Lung (tissue), 12 donors: ENCODE results near the gene RBM20. TPM values are rescaled to one million over a fixed set of nuclear protein-coding genes. Genes with fewer than 3 reads are reported as not detected.

Experiments used
- ATAC-seq: fragments of 200-7000 bp; cut with Tn5 transposase; one replicate; pipeline ENCODE4 v1.9.1; 2020; ENCODE audit warnings: moderate number of reproducible peaks; ENCODE audit not compliant: insufficient read depth, low FRiP score
- DNase-seq, 3 donors: peaks; one replicate each; pipeline ENCODE4 v3.0.0-alpha.2; 2013 to 2017
- H3K27ac ChIP-seq, 2 donors: one replicate each; pipeline ENCODE4 v1.5.1; 2013; ENCODE audit warnings: mild to moderate bottlenecking in 2 of 2, moderate library complexity in 2 of 2, control low read depth in 1 of 2, inconsistent platforms in 1 of 2, low read depth in 1 of 2, low read length in 1 of 2
- H3K27me3 ChIP-seq, 3 donors: one replicate each; pipeline ENCODE4 v1.5.1; 2013; ENCODE audit warnings: low read length in 2 of 3; ENCODE audit not compliant: control insufficient read depth in 3 of 3, insufficient read depth in 3 of 3
- H3K36me3 ChIP-seq, 4 donors: one replicate each; pipeline ENCODE4 v1.5.1; 2013; ENCODE audit warnings: low read length in 4 of 4, mild to moderate bottlenecking in 1 of 4, moderate library complexity in 1 of 4; ENCODE audit not compliant: control insufficient read depth in 4 of 4, insufficient read depth in 4 of 4
- H3K4me1 ChIP-seq, 5 donors: one replicate each; pipeline ENCODE4 v1.5.1; 2013; ENCODE audit warnings: low read length in 5 of 5, mild to moderate bottlenecking in 2 of 5, moderate library complexity in 1 of 5; ENCODE audit not compliant: control insufficient read depth in 5 of 5, insufficient read depth in 5 of 5
- H3K4me3 ChIP-seq: one replicate; pipeline ENCODE4 v1.5.1; 2013; ENCODE audit warnings: mild to moderate bottlenecking, control low read depth, moderate library complexity
- H3K9ac ChIP-seq, 2 donors: one replicate each; pipeline ENCODE4 v1.5.1; 2013; ENCODE audit warnings: low read length in 2 of 2, control low read depth in 1 of 2; ENCODE audit not compliant: insufficient read depth in 1 of 2
- H3K9me3 ChIP-seq, 4 donors: one replicate each; pipeline ENCODE4 v1.5.1; 2013; ENCODE audit warnings: low read length in 3 of 4, mild to moderate bottlenecking in 1 of 4, moderate library complexity in 1 of 4; ENCODE audit not compliant: control insufficient read depth in 4 of 4, insufficient read depth in 3 of 4
- WGBS, 2 donors: extraction: QIAGEN DNeasy Blood & Tissue Kit; methylation state at CpG; one replicate each; pipeline ENCODE4 v1.1.7; 2013; 5-methylcytosine and 5-hydroxymethylcytosine counted together
- polyA plus RNA-seq, 2 donors: library from polyadenylated mRNA; stranded (reverse); fragments of 200-250 nt; gene quantifications; one replicate each; pipeline ENCODE4 v1.2.1, GENCODE V29; 2013
- total RNA-seq, 2 donors: library from RNA; depleted of rRNA in 1 of 2; stranded (reverse); fragments of >200 nt in 1 of 2; gene quantifications; one replicate each; pipeline ENCODE4 v1.2.1, GENCODE V29; 2014 to 2021
- TF ChIP-seq, protein P1 (sequence below): IDR thresholded peaks from 2 replicates; pipeline ENCODE4 v1.5.1; 2012; ENCODE audit warnings: mild to moderate bottlenecking; ENCODE audit errors: control extremely low read depth, extremely low read depth
- donor health status: control.
- donor health status: control.
- donor health status: Bipolar disorder and iron deficiency.
- donor health status: healthy.
- donor health status: DM: yes; HTN: yes; CAD: no.

Gene RBM20
- total and polyA plus RNA-seq, 4 donors: 0.25 to 3.3 (median 0.66) TPM

DNA sequence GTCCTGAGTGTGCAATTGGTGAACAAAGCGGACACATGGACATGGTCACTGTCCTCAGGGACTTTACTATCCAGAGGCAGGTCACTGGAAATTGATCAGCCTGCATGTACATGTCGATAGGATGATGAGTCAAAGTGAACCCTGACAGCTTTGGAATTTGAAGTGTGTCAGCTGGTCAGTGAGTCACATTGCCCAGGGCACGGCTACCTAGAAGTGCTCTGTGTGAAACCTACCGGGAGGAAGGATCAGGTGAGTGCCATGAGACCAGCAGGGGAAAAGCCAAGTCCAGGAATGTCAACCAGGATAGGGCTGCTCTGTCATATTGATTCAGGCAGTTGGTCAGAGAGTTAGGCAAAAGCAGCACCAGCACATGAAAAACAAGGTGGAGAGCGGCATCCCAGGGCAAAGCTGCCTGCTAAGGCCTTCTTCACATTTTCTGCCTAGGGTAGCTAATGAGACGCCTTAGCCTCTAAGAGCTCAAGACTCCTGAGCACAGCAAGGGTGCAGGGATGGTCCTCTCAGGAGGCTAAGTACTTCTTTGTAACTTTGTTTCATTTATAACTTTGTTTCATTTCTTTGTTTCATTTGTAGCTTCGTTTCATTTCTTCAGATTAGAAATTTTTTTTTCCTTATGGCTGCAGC lies 208.2 kb downstream of the RBM20 start:
- 67 to 73% methylated on average over 7 of the region's 7 CpGs for WGBS, 2 donors
- DNase-seq (no peak), ATAC-seq (no peak)
- Histone ChIP-seq H3K27me3 (no peaks in the 10 kb centered on the region), H3K9ac (no peak overlapping the region), H3K36me3 (no peaks in the 10 kb centered on the region), H3K9me3 (peaks cover 0 to 1% (median 0%) of the 10 kb centered on the region in 4 donors), H3K27ac (no peak overlapping the region), H3K4me3 (no peak overlapping the region), H3K4me1 (peaks cover 0 to 8% (median 3%) of the 10 kb centered on the region in 5 donors)
- TF ChIP-seq, protein P1, sequence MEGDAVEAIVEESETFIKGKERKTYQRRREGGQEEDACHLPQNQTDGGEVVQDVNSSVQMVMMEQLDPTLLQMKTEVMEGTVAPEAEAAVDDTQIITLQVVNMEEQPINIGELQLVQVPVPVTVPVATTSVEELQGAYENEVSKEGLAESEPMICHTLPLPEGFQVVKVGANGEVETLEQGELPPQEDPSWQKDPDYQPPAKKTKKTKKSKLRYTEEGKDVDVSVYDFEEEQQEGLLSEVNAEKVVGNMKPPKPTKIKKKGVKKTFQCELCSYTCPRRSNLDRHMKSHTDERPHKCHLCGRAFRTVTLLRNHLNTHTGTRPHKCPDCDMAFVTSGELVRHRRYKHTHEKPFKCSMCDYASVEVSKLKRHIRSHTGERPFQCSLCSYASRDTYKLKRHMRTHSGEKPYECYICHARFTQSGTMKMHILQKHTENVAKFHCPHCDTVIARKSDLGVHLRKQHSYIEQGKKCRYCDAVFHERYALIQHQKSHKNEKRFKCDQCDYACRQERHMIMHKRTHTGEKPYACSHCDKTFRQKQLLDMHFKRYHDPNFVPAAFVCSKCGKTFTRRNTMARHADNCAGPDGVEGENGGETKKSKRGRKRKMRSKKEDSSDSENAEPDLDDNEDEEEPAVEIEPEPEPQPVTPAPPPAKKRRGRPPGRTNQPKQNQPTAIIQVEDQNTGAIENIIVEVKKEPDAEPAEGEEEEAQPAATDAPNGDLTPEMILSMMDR: no peak

DNA sequence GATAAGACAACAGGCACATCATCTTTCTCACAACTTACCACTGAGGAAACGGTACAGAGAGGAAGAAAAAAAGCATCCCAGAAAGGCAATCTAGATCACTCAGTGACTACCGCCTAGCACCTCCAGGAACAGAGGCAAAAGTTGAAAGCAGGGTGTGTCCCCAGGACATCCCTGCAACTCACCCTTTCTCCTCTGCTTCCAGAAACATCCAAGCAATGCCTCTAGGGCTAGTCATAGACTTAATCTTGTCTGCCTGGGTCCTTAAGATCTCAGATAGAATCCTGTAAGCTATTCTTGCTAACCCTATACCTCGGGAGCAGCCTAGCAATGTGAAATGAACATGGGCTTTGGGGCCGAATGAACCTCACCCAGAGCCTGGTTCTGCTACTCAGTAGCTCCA lies 208.8 kb downstream of the RBM20 start:
- H3K27ac ChIP-seq: no peak overlapping the region
- no peak overlapping the region for H3K4me3 ChIP-seq
- H3K4me1 ChIP-seq: peaks cover 3 to 14% (median 4%) of the 10 kb centered on the region in 5 donors
- TF ChIP-seq, protein P1: no peak
- peaks cover 0 to 1% (median 0%) of the 10 kb centered on the region in 4 donors for H3K9me3 ChIP-seq
- no peak overlapping the region for H3K9ac ChIP-seq
- H3K36me3 ChIP-seq: no peaks in the 10 kb centered on the region
- ATAC-seq (no peak), DNase-seq (no peak)
- WGBS, 2 donors: 66 to 79% methylated on average over 4 of the region's 4 CpGs
- H3K27me3 ChIP-seq: no peaks in the 10 kb centered on the region

DNA sequence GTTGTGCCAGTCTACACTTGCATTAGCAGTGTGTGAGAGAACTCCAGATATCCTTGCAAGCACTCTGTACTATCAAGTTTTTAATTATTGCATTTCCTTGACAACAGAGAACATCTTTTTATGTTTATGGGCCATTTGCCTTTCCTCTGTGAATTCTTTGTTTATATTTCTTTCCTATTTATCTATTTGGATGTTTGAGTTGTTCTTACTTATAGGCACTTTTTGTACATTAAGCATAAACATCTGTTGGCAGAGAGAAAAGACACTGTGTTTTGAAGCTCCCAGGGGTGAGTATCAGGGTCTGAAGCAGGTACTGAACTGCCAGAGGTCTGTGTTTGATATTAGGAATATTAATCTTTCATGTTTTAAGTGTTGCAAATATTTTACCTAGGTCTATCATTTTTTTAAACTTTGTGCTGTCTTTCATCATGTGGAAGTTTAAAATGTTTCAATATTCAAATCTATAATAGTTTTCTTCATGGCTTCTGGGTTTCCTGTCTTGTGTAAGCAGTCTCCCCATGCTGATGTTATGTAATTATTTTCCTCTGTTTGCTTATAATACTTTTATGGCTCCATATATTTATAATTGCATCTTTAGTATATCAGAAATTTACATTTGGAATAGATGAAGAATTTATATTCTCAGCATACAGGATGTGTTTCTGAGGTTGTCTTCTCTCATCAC lies 209.9 kb downstream of the RBM20 start:
- Histone ChIP-seq H3K9me3 (peaks cover 0 to 1% (median 0%) of the 10 kb centered on the region in 4 donors), H3K36me3 (no peaks in the 10 kb centered on the region), H3K9ac (no peak overlapping the region), H3K27ac (no peak overlapping the region), H3K4me3 (no peak overlapping the region), H3K4me1 (peaks cover 3 to 15% (median 11%) of the 10 kb centered on the region in 5 donors), H3K27me3 (no peaks in the 10 kb centered on the region)
- TF ChIP-seq, protein P1: no peak
- no peak for ATAC-seq
- no peak for DNase-seq
